HG03045 (cell line): ENCODE results near the gene JAK3.

Source experiments
- ATAC-seq: cut with Tn5 transposase; IDR thresholded peaks from one replicate; pipeline ENCODE4 v1.9.1; 2021; ENCODE audit warnings: mild to moderate bottlenecking, moderate library complexity; ENCODE audit not compliant: unreplicated experiment

JAK3 gene

DNA sequence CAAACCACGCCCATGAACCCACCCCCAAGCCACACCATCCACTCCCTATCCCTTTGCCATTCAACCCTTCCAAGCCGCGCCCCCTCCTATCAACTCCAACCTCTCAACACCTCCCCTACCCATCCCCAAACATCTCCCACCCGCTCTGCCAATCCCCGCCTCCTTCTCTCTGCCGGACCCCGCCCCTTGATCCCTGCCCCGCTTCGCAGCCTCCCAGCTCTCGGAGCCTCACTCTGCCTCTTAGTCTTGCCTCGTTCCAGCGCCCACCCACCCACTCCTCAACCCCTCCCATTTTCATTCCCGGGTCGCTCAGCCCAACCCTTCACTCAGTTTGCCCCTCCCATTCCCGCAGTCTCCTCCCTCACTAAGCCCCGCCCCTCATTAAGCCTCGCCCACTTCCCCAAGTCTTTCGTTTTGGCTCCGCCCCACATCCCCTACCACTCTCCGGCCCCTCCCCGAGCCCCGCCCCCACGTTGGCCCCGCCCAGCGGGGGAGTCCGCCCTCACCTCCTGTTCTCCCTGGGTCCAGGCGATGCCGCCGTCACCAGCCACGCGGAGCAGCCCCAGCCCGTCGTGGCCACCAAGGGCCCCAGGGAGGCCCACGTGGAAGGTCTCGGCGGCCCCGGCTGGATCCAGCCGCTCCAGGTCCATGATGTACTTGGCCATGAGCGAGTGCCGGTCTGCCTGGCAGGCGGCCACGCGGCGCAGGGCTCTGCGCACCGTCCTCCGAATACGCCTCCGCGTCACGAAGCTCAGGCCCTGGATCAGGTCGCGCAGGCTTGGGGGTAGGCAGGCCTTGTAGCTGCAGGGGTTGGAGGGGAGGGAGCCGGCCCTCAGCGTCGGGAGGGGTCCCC lies 5.7 kb downstream of the JAK3 start:
- ATAC-seq, result no peak

DNA sequence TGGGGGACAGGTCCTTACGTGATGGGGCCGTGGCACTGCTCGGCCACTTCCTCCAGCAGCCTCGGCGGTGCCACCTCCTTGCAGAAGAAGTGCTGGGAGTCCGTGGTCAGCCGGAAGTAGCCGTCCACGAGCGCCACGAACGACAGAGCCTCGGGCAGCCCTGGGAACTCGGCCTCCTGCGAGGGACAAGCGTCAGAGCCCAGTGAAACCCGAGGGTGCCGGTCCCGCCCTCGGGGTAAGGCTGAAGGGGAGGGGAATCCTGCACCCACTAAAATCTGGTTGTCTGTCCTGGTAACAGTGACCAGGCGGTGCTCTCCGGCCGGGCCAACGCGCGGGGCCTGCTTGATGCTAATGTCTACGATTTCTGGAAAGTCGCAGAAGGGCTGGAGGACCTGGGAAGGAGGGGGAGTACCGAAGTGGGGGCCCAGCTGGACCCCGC lies 6.4 kb downstream of the JAK3 start:
- ATAC-seq, result no peak

DNA sequence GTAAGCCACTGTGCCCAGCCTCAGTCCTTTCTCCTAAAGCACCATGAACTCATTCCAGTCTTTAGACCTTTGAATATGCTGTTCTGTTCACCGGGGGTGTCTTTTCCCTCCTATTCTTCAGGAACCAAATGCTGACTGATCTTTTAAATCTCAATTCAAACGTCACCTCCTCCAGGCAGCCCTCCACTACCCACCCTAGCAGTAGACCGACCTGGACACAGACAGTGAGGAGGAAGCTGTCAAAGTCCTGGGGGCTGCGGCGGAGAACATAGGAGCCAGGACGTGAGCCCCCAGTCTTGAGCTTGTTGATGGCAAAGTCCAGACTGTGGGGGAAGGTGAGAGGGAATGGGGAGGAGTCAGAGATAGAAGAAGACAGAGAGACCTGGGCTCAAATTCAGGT lies 7.8 kb downstream of the JAK3 start:
- ATAC-seq, result no peak

DNA sequence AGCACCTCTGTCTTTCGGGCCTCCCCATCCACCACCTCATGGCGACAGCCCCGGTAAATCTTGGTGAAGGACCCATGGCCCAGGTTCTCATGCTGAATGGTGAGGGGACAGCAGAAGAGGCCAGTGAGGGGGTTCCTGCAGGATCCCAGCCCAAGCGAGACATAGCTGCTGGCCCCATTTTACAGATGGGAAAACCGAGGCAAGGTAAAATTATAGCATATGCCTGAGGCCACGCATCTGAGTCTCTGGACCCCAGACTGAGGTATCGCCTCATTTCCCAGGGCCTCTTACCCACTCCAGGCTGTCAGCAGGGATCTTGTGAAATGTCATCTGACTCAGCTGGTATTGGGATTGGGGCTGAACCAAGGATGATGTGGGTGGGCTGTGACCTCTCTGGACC lies 9.8 kb downstream of the JAK3 start:
- no peak for ATAC-seq

- no peak for ATAC-seq
Measured at GRCh38 chr19:17836530-17836929, 11.3 kb downstream of the JAK3 start.

DNA sequence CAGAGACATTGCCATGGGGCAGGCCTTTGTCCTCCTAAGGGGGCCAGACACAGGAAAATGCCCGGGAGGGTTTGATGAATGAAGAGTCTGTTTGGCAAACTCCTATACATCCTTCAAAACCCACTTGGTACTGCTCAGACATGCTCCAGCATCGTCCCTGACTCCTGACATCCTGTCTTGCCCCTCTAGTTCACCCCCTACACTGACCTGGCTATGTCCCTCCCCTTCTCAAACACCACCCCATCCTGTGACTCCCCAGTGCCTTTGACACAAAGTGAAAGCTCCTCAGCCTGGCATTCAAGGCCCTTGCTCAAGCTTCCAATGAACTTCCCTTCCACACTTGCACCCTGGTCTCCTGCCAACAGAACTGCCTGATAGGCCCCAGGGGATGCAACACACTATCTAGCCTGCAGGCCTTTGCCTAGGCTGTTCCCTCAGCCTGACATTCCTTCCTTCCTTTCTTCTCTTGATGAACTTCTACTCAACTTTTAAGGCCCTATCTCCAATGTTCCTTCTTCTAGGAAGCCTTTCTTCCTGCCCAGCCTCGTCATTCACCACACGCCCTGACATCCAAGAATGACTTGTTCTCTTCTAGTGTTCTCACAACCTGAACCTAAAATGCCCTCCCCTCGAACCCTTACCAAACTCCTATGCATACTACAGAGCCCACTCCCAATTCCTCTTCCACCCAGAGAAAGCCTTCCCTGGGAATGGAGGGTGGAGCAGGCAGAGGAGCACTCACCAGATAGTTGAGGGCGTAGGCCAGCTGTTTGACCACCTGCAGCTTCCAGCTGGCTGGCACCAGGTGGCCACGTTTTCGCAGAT lies 12.4 kb downstream of the JAK3 start:
- no peak for ATAC-seq

- no peak for ATAC-seq
Measured at GRCh38 chr19:17834350-17835181, 13.2 kb downstream of the JAK3 start.

- ATAC-seq, result no peak
Measured at GRCh38 chr19:17832443-17833208, 15.2 kb downstream of the JAK3 start.

GRCh38 chr19:17831419-17831888 lies 16.3 kb downstream of the JAK3 start:
- ATAC-seq, result no peak

- ATAC-seq, result no peak
Measured at GRCh38 chr19:17830567-17831418, 17.0 kb downstream of the JAK3 start.

DNA sequence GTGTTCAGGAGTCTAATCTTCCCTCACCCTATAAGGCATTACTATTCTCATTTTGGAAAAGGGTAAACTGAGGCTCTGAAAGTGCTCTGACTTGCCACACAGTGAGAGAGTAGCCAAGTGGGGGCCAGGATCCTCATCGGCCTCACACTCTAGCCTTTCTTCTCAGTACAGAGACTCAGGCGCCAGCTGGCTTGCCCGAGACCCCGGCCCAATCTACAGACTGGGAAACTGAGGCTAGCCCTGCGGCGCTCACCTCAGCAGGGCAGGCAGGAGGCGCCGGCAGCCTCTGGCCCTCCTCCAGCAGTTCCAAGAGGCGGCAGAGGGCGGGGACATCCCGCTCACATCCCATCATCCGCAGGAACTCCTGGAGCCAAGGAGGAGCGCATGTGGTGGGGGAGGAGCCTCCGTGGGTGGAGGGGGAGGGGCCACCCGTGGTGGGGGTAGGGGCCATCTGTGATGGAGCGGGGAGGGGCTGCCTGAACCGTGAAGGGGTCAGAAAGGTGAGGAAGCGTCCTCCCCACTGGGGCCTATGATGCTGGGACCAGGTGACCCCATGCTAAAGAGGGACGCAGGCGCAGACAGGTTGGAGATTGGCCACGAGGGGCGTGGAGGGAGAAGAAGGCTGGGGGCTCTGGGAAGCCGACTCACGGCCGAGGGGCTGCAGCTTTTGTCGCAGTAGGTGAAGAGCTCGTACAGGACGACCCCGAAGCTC lies 17.8 kb downstream of the JAK3 start:
- no peak for ATAC-seq

GRCh38 chr19:17826508-17827056 lies 21.2 kb downstream of the JAK3 start:
- no peak for ATAC-seq

GRCh38 chr19:17824339-17824738 lies 23.4 kb downstream of the JAK3 start:
- ATAC-seq, result no peak

GRCh38 chr19:17821190-17821589 lies 26.6 kb downstream of the JAK3 start, which contains the start of gene INSL3:
TSS of gene INSL3 (minus strand) at chr19:17821519. CDS start at chr19:17821506, 13 bp downstream.
- ATAC-seq, result no peak

- no peak for ATAC-seq
Measured at GRCh38 chr19:17817668-17818363, 30.0 kb downstream of the JAK3 start.

- ATAC-seq, result no peak
Measured at GRCh38 chr19:17812099-17812498, 35.7 kb downstream of the JAK3 start.

- no peak for ATAC-seq
Measured at GRCh38 chr19:17811681-17812080, 36.1 kb downstream of the JAK3 start.

DNA sequence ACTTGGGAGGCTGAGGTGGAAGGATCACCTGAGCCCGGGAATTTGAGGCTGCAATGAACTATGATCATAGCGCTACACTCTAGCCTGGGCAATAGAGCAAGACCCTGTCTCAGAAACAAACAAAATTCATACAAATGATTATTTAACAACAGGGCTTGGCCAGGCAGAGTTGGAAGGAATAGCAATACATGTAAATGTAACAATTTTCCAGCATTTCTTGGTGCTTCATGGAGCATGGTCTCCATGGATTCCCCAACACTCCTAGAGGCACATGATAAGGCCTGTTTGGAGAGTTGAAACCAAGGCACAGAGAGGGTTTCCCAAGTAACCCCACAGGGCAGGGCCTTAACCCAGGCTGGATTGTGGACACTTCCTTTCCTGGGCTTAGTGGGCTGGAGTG lies 36.7 kb downstream of the JAK3 start:
- no peak for ATAC-seq
